Left kidney (tissue), 8 donors: ENCODE data around the gene SPRR1B. TPM values are rescaled to one million over a fixed set of nuclear protein-coding genes. Genes with fewer than 3 reads are reported as not detected.
"Not testable (repeated sequence)": the region's sequence is repeated elsewhere in the genome, so short reads cannot be mapped to it uniquely, and the experiment has no call there.

Experiments
- DNase-seq: peaks from one replicate; pipeline ENCODE4 v3.0.0-alpha.2; 2013
- long read RNA-seq, 8 donors: transcript quantifications; one replicate each; lab custom pipeline, GENCODE V29; 2026
- polyA plus RNA-seq: library from polyadenylated mRNA; unstranded; fragments of 120-200 nt; gene quantifications from one replicate; pipeline ENCODE4 v1.2.1, GENCODE V29; 2013; ENCODE audit not compliant: insufficient read length

SPRR1B gene, protein sequence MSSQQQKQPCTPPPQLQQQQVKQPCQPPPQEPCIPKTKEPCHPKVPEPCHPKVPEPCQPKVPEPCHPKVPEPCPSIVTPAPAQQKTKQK
- polyA plus RNA-seq = not detected
- long read RNA-seq, donor 1 = 0 reads
- long read RNA-seq, donor 2 = 0 reads
- long read RNA-seq, donor 3 = 0 reads
- long read RNA-seq, donor 4 = 0 reads
- long read RNA-seq, donor 5 = 0 reads
- long read RNA-seq, donor 6 = 0 reads
- long read RNA-seq, donor 7 = 0 reads
- long read RNA-seq, donor 8 = 0 reads

DNA sequence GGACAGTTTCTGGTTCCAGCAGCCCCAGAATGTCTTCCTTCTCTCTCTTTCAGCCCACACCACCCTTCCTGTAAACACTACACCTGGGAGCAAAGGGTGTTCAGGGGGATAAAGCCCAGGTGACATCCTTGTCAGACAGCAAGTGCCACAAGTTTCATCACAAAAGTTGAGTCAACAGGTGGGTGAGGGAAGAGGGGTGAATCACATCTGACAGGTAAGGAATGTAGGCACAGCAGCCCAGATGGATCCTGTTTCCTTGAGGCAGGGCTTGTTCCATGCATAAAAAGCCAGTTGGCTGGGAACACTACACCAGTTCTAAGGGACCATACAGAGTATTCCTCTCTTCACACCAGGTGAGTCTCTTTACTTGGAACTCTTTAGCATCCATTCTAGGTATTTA is at the start of gene SPRR1B:
Gene SPRR1B, plus strand, starts transcription at position 309 of the 400 bp plus-strand sequence. CDS start 1,143 bp downstream, outside the sequence.
- no peak for DNase-seq

DNA sequence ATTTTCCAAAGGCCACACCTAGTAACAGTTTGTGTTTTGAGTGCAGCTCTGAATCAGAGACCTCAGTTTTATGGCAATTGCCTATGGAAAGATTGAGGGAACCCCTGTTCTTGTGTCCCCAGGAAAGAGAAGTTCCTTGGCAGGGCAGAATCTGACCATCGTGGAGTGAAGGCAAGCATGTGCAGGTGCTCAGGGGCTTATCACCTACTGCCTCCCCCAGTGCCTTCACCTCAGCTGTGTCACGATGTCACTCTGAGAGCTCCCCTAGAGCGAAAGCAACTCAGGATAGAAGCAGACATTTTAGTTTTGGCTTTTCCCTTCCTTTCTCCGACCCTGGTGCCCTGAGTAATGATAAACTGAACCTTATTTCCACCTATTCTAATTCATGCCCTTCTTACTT is 48.9 kb upstream of the SPRR1B start:
- no peak for DNase-seq

DNA sequence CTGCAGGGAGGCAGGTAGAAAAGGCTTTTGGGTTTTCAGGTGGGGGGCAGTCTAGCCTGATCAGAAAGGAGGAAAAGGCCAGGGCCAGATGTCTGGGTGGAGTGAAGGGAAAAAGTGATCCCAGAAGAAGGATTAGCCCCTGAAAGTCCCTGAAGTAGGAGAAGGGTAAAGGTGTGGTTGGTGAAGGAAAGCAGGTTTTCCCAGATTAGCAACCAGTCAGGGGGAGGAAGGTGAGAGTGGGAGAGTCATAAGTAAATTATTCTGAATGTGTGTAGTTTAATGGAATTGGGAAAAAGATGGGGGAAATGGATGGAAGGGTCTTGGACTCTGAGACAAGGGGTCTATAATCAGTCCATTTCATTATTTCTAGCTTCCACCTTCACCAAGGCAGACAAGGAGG is 47.8 kb upstream of the SPRR1B start:
- no peak for DNase-seq

DNA sequence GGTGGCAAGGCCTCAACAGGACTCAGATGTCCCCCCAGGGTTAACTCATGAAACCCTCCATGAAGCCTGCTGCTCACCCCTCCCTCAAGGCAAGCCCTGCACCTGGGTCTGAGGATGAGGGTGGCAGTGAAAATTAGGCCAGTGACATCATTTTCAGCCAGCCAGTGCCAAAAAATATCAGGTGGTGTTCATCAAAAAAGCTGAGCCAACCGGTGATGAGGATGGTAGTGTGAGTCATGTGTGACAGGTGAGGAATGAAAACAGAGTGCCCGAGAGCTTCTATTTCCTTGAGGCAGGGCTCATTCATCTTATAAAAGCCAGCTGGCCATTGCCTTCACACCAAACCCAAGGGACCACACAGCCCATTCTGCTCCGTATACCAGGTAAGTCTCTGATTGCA is 47.3 kb upstream of the SPRR1B start, which contains the start of gene SPRR1A:
Gene SPRR1A, plus strand, starts transcription at position 339 of the 400 bp plus-strand sequence. CDS start 1,150 bp downstream, outside the sequence.
- DNase-seq = no peak

DNA sequence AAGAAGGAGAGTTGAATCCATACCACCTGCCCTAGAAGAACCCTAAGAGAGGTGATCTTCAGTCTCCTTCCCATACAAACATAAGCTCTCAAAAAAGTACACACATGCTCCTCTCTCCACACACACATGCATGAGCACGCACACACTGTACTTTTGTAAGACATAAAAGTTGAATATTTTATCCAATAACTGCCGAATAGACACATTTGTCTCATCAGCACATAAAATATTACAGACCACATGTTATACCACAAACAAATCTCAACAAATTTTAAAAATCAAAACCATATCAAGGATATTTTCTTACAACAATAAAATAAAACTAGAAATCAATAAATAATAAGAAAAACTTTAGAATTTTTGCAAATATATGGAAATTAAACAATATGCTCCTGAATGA is 44.4 kb upstream of the SPRR1B start:
- DNase-seq = no peak

DNA sequence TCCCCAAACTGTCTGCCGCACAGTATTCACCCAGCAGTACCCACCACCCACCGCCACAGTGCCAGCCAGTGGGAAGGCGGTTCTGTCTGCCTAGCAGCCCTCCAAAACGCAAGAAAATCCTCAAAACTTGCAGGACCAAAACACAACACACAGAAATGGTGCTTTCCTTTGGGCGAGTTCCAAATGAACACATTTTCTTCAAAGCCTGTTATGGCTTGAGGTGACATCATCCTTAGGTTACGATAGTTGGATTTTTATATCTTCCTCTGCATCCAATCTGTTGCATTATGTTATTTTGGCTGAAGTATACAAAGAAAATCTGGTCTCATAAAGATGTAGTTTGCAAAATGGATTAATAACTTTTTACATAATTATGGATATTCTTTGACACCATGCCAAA is 37.8 kb upstream of the SPRR1B start:
- no peak for DNase-seq

DNA sequence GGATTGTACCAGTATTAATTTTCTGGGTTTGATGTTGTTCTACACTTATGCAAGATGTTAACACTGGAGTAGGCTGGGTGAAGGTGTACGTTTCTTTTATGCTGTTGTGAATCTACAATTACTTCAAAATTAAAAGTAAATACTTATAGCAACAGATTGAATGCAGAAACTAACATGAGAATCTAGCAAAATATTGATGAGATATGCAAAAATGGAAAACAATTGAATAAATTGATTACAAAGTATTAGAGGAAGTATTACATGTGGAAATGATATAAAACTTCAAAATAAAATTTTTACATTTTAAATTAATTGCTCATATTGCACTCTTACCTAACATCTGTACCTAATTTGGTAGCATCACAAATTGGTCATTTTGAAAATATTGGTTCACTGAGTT is 35.2 kb upstream of the SPRR1B start:
- DNase-seq = no peak

DNA sequence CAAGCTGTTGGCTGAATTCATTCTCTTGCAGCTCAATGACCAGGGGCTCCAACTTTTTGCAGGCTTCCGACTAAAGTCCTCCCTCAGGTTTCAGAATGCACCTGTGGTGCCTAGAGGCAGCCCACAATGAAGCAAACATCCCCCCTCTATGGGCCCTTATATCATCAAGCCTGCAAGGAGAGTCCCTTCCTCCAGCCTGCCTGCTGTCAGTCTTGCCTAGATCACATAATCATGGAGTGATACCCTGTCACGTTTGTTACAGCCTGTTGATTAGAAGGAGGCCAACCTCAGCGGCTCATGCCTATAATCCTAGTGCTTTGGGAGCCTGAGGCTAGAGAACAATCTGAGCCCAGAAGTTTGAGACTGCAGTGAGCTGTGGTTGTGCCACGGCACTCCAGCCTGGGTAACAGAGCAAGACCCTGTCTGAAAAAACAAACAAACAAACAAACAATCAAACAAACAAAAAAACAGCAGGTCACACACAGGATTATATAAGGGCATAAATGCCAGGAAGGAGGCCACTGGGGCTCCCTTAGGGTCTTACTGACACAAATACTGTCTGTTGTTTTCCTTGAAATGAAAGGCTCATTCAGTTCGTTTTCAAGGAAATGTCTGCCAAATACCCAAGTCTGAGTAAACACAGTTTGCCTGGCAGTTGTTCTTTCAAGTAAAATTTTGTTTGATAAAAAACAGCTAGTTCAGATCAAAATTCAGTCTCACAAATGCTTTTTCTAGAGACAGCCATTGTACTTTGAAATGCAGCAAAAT is 34.2 kb upstream of the SPRR1B start:
- DNase-seq = no peak

DNA sequence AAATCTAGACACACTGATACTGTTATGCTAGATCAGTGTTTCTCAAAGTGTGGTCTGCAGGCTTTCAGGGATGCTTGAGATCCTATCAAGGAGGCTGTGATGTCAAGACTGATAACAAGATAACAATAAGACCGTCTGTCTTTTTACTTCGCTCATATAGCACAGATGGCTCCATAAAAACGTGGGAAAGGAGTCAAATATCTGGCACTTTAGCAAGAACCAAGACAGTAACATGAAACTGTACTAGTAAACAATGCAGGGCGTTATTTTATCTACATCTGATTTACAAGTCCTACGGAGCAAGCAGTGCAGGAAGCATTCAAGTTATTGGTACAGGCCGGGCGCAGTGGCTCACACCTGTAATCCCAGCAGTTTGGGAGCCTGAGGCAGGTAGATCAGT is 33.1 kb upstream of the SPRR1B start:
- DNase-seq = no peak

DNA sequence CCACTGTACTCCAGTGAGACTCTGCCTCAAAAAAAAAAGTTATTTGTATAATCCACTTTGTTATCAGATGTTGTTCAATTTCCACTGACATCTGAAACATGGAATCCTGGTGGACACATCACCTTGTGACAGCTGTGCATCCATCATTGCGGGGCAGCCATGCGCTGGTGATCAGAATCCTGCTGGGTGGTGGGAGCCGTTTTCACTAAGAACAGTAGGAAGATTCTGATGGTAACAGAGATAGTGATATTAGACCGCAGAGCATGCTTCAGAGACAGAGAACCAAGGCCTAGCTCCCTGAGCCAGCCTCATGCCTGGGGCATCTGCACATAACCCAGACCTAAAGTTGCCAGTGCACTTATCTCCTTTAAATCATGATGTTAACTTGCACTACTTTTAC is 32.5 kb upstream of the SPRR1B start:
- DNase-seq = no peak

DNA sequence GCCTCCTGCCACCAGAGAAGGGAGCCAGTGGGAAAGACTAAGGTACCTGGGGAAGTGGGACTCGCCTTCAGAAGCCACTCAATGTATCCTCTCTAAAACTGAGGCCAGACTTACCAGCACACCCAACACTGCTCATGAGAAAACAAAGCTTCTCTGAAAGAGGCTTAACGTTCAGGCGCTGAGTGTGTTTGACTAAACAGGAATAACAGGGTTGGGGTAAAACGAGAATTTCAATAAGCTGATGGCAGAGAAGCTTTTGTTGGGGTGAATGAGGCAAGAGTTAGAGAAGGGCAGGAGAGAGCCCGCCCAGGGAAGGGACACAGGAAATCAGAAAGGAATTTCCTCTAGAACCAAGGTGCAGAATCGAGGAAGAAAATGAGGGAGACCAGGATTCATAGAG is 31.2 kb upstream of the SPRR1B start:
- no peak for DNase-seq

DNA sequence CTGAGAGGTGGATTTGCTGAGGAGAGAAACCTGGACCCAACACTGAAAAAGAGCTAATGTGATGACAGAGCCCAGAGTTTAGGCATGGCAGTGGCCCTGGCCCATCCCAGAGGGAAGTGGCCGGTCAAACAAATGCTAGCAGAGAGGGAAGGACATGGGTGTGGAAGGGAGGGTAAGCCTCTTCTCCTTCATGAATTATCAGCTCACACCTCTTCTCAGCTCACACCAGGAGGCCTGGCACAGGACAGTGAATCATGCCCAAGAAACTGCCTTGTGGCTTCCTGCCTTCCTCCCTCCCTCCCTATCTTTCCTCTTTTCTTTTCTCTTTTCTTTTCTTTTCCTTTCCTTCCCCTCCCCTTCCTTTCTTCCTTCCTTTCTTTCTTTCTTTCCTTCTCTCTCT is 30.7 kb upstream of the SPRR1B start:
- no peak for DNase-seq

DNA sequence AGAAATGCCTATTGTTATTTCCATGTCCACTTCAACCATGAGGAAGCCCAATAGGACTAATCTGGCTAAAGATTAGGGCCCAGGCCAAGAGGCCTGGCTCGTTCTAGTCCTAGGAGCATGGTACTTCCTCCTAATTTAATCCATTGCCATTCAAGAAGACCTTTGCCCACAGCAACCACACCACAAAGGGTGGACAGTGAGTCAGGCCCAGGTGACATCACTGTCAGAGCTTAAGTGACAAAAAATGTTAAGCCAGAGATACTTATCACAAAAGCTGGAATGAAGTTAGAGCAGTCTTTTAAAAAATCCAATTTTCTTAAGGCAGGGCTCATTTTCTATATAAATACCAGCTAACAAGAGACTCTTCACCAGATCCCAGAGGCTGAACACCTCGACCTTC is 29.6 kb upstream of the SPRR1B start, which contains the start of gene SPRR3:
Gene SPRR3, plus strand, starts transcription at position 368 of the 400 bp plus-strand sequence. CDS start 1,272 bp downstream, outside the sequence.
- DNase-seq = no peak

DNA sequence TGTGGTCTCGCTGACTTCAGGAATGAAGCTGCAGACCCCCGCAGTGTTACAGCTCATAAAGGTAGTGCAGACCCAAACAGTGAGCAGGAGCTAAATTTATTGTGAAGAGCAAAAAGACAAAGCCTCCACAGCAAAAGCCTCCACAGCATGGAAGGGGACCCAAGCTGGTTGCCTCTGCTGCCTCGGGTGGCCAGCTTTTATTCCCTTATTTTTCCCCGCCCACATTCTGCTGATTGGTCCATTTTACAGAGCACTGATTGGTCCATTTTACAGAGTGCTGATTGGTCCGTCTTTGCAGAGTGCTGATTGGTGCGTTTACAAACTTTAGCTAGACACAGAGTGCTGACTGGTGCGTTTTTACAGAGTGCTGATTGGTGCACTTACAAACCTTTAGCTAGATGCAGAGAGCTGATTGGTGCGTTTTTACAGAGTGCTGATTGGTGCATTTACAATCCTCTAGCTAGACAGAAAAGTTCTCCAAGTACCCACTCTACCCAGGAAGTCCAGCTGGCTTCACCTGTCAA is 19.7 kb upstream of the SPRR1B start:
- DNase-seq = not testable (repeated sequence)

DNA sequence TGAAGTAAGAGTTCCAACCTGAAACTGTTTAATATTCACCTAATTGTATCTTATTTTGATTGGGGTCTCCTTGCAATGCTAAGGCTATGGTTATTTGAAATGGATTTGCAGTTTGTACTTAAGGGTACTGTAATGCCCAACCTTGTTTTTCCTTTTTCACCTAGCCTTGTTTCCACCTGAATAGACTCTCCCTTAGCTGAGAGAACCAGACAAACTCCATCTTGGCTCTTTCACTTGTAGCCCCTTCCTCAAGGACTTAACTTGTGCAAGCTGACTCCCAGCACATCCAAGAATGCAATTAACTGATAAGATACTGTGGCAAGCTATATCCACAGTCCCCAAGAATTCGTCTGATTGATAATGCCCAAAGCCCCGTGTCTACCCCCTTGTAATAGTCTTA is 9.2 kb upstream of the SPRR1B start:
- not testable (repeated sequence) for DNase-seq

DNA sequence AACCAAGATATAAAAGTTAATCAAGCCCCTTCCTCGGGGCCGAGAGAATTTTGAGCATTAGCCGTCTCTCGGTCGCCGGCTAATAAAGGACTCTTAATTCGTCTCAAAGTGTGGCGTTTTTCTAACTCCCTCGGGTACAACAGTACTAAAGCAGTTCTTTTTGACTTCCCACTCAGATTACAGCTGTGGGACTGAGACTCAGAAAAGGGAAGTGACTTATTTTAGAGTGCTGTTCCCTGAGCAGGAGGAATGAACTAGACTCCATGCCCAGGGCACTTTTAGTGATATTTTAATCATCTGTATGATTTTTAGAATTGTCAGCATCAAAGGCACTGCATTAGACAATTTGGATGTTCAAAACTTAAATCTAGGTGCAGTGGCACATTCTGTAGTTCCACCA is 8.7 kb upstream of the SPRR1B start:
- not testable (repeated sequence) for DNase-seq

DNA sequence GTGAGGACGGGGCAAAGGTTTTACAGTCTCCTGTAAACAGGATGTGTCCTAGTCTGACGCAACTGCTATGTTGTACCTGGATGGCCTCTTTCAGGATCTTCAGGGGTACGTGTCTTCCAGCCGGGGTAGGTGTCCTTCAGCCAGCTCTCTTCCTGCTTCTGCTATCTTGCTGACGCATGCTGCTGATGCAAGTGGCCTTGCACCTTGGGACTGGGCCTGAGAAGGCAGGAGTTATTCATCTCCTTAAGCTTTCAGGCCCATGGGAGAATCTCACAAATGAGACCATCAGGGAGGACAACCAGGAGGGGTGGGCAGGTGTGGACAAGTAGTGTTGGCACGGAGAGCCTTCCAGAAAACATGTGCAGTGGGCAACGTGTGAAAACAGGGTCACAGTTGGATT is 7.9 kb upstream of the SPRR1B start:
- no peak for DNase-seq

DNA sequence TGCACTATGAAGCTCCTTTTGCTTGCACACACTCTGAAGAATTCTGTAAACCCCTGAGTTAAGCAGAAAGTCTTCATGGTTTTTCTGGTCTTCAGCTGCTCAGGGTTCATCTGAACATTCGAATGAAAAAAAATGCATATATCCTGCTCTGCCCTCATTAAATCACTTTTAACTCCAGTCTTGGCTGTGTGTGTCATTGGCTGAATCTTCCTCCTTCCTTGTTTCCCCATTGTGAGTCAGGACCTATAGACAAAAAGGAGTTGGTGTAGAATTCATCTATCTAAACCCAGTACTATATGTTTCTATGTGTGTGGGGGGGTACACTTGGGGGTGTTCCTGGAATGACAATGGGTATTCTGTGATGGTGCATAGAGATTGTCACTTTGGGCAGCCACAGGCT is 6.6 kb upstream of the SPRR1B start:
- no peak for DNase-seq

DNA sequence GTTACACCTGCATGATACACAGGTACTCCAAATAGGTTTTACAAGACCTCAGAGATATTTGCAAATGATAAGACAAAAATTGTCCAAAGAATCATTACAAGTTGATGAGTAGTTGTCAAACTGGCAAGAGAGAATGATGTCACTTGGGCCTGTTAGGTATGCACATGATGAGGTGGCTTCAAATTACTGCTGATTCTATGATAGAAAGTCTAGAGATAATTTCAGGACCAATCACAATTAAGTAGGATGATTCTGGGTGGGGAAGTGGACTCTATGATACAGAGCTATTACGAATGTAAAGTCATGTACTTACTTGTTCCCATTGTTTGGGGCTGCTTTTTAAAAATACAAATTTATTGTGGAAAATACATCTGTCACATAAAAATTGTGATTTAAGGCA is 5.2 kb upstream of the SPRR1B start:
- DNase-seq = no peak

DNA sequence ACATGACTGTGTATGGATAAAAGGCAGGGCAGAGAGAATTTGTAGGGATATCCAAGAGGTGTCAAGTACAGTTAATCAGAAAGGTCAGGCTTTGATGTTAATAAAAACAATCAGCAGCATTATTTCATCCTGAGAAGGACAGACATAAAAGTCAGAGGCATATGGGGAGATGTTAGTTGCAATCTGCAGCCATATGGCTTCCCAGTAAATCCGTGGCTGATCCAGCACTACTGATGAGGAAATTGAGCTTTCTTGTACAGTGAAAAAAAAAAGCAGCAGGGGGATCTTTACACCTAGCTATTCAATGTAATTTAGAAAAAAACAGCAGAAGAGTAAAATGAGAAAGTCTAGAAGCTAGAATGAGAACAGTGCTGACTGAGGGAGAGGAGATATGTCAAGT is 2.2 kb upstream of the SPRR1B start:
- no peak for DNase-seq

DNA sequence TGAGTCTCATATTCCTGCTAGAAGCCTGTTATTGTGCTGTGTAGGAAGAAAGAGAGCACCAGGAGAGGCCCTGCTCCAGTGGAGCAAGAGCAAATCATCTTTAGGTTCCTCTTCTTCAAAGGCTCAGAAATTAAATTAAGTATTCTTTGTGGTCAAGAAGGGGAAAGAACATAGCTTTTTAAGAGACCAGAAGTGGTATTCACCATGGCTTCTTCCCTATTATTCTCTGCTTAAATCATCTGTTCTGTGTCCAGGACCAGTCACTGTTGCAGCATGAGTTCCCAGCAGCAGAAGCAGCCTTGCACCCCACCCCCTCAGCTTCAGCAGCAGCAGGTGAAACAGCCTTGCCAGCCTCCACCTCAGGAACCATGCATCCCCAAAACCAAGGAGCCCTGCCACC is 1.1 kb downstream of the SPRR1B start:
- no peak for DNase-seq

DNA sequence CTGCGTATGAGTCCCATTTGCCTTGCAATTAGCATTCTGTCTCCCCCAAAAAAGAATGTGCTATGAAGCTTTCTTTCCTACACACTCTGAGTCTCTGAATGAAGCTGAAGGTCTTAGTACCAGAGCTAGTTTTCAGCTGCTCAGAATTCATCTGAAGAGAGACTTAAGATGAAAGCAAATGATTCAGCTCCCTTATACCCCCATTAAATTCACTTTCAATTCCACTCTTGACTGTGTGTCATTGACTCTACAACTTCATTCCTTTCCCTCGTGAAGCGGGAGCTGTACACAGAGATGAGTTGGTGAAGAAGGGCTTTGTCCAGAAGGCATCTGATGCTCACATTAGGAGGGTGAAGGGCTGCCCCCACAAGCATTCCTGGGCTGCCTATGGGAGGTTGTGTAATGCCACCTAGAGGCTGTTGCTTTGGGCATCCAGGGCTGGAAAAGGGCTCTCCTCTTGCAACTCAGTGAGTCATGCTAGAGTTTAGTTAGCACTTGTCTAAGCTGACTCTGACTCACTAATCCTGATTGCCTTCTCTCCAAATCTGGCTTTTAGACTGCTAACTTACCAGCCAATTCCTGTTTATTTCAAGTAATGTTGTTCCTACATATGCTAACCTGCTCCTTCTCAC is 1.8 kb downstream of the SPRR1B start:
- DNase-seq = peak; percentile 13

DNA sequence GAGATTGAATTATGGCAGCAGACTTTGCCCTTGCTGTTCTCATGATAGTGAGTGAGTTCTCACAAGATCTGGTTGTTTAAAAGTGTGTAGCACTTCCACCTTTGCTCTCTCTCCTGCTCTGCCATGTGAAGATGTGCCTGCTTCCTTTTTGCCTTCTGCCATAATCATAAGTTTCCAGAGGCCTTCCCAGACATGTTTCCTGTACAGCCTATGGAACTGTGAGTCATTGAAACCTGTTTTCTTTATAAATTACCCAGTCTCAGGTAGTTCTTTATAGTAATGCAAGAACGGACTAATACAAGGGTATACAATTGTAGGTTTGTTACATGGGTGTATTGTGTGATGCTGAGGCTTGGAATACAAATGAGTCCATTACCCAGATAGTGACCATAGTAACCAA is 4.2 kb downstream of the SPRR1B start:
- no peak for DNase-seq
